ENCODE measurements around the gene OTUB2.

Gene OTUB2

GRCh38 chr14:93997082-93997481 is 29.1 kb upstream of the OTUB2 start, which contains the start of gene CCDC197:
TSS of gene CCDC197 (plus strand) at chr14:93997301. CDS start at chr14:93998132, 831 bp downstream.
- DNase-seq: peak; percentile 73

GRCh38 chr14:93997916-93998870 is 27.9 kb upstream of the OTUB2 start:
- no peak for DNase-seq

GRCh38 chr14:93998871-93999403 is 27.2 kb upstream of the OTUB2 start:
- no peak for DNase-seq

- DNase-seq: no peak
Observed at GRCh38 chr14:93999573-93999972, 26.6 kb upstream of the OTUB2 start.

- DNase-seq: no peak
Observed at GRCh38 chr14:94000267-94000666, 25.9 kb upstream of the OTUB2 start.

- no peak for DNase-seq
Observed at GRCh38 chr14:94001016-94001415, 25.1 kb upstream of the OTUB2 start.

- DNase-seq: peak; percentile 81
Observed at GRCh38 chr14:94001501-94002396, 24.4 kb upstream of the OTUB2 start.

- DNase-seq: no peak
Observed at GRCh38 chr14:94003397-94003796, 22.7 kb upstream of the OTUB2 start.

GRCh38 chr14:94004015-94004414 is 22.1 kb upstream of the OTUB2 start:
- DNase-seq: no peak

- no peak for DNase-seq
Observed at GRCh38 chr14:94005324-94006073, 20.6 kb upstream of the OTUB2 start.

- no peak for DNase-seq
Observed at GRCh38 chr14:94008234-94008633, 17.9 kb upstream of the OTUB2 start.

GRCh38 chr14:94009767-94010166 is 16.4 kb upstream of the OTUB2 start:
- no peak for DNase-seq

GRCh38 chr14:94010625-94011024 is 15.5 kb upstream of the OTUB2 start:
- DNase-seq: no peak

- DNase-seq: no peak
Observed at GRCh38 chr14:94011795-94012194, 14.3 kb upstream of the OTUB2 start.

GRCh38 chr14:94014382-94014781 is 11.8 kb upstream of the OTUB2 start:
- DNase-seq: no peak

GRCh38 chr14:94015223-94015622 is 10.9 kb upstream of the OTUB2 start:
- no peak for DNase-seq

- no peak for DNase-seq
Observed at GRCh38 chr14:94016446-94016976, 9.6 kb upstream of the OTUB2 start.

GRCh38 chr14:94018308-94018707 is 7.8 kb upstream of the OTUB2 start:
- no peak for DNase-seq

GRCh38 chr14:94019329-94019728 is 6.8 kb upstream of the OTUB2 start:
- DNase-seq: no peak

GRCh38 chr14:94020267-94020666 is 5.9 kb upstream of the OTUB2 start:
- DNase-seq: no peak

- DNase-seq: no peak
Observed at GRCh38 chr14:94021001-94021400, 5.1 kb upstream of the OTUB2 start.

All from islet precursor cell (in vitro differentiated cells).